GM23248 (cell line): ENCODE measurements around the gene CFAP61.

Experiments used
- EZH2 ChIP-seq: fragments of 200-600 bp; sonication (generic); IDR thresholded peaks from 2 replicates; pipeline ENCODE4 v1.6.1; 2018; ENCODE audit warnings: antibody characterized with exemption, mild to moderate bottlenecking; ENCODE audit not compliant: insufficient read depth, poor library complexity, severe bottlenecking
- EZH2phosphoT487 ChIP-seq: fragments of 200-600 bp; sonication (generic); IDR thresholded peaks from 2 replicates; pipeline ENCODE4 v1.6.1; 2018; ENCODE audit warnings: antibody characterized with exemption, moderate library complexity, mild to moderate bottlenecking, low read depth; ENCODE audit not compliant: insufficient read depth

DNA sequence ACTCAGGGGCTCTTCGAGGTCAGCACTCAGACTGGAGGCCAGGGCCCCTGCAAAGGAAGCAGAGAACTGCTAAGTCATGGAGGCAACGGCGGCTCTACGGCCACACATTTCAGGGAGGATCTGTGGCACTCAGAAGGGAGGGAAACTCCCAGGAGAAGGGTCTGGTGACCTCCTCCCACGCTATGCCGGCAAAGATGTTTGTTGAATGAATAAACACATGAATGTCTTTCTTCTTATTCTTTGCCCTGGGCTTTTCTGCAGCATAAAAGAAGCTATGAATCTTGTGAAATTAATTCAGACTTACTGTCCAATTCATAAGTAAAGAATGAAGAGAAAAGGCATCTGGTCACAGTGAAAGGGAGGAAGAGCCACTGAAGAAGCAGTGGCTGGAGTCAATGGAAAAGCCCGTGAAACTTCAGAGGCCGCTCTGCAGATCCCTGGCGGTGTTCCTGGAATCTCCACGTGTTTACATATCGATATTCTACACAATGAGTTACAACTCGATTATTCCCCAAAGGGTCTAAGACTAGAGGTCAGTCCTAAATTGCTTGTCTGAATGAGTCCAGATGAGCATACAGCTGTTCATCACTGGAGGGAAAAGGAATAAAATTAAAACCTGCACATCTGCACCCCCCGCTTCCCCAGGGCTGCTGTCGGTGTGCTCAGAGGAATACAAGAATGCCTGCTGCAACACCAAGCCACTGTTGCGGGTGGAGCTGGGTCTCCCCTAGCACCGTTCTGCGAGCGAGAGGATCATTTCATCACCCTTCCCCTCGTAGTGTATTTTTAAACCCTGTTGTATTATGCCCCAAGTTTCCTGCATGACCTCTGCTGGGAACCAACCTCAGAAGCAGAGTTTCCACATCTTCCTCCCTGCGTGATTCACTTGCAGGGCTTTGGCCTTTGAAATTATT is 341.1 kb downstream of the CFAP61 start:
- TF ChIP-seq EZH2phosphoT487 (no peak), EZH2 (no peak)
